Measurements from ENCODE around the gene COBL. TPM values are rescaled to one million over a fixed set of nuclear protein-coding genes. Genes with fewer than 3 reads are reported as not detected.

COBL gene
- total RNA-seq, 4 donors from 2014 or later: 5.9 to 21.3 (median 7.8) TPM

DNA sequence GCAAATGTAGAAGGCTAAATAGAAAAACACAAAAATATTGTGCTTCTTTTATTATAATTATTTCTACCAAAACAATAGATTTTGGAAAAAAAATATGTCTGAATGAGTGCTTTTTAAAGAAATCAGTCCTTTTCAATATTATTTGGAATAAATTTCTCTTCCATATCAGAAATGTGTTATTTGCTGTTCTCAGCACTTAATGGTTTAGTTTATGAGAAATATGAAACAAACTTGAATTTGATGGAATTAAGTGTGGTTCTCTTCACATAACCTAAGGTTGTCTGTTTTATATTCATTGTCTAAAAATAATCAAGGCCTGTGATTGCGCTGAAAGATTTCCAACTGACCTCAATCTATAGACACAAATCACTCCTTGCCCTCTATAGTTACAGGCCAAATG is 203.0 kb downstream of the COBL start:
- H3K4me3 ChIP-seq: no peak overlapping the region
- H3K4me1 ChIP-seq: no peaks in the 10 kb centered on the region
- H3K36me3 ChIP-seq: no peaks in the 10 kb centered on the region
- H3K9me3 ChIP-seq: no peaks in the 10 kb centered on the region
- no peaks in the 10 kb centered on the region for H3K27me3 ChIP-seq
- intact Hi-C loops (cut with DNase I): no loop called here
- WGBS, 2 donors: 91 to 100% methylated on average over 1 of the region's 1 CpG
- TF ChIP-seq, protein P1, sequence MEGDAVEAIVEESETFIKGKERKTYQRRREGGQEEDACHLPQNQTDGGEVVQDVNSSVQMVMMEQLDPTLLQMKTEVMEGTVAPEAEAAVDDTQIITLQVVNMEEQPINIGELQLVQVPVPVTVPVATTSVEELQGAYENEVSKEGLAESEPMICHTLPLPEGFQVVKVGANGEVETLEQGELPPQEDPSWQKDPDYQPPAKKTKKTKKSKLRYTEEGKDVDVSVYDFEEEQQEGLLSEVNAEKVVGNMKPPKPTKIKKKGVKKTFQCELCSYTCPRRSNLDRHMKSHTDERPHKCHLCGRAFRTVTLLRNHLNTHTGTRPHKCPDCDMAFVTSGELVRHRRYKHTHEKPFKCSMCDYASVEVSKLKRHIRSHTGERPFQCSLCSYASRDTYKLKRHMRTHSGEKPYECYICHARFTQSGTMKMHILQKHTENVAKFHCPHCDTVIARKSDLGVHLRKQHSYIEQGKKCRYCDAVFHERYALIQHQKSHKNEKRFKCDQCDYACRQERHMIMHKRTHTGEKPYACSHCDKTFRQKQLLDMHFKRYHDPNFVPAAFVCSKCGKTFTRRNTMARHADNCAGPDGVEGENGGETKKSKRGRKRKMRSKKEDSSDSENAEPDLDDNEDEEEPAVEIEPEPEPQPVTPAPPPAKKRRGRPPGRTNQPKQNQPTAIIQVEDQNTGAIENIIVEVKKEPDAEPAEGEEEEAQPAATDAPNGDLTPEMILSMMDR (IDR thresholded peaks at IDR 0.05): no peak
- TF ChIP-seq POLR2A (IDR thresholded peaks at IDR 0.05): no peak
- no peak for DNase-seq
- H3K27ac ChIP-seq: no peak overlapping the region

DNA sequence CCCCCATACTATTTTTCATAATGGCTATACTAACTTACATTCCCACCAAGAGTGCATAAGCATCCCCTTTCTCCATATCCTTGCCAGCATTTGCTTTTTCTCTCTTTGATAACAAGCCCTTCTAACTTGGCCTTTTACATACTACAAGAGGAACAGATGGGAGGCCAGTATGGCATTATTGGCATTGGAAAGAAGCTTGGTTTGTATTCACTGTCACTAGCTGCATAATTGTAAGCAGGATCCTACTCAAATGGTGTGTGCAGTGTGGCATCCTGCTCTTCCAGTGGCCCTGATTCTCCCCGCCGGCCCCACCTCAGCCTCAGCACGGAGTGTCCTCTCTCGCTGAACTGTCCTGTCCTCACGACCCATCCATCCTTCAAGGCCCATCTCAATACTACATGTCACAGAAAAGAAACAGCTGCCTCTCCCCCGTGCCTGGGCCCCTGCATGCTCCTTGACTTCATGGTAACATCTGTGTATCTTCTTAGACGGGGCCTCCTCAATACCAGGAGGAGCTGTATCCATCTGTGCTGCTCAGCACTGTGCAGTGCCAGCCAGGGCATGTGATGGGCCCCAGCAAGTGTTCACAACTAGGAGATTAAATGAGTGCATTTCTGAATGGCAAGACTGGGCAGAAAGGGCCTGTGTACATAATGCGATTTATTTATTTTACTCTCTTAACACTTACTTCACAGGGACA is 205.2 kb downstream of the COBL start:
- no peaks in the 10 kb centered on the region for H3K9me3 ChIP-seq
- intact Hi-C loops (cut with DNase I): no loop called here
- no peaks in the 10 kb centered on the region for H3K36me3 ChIP-seq
- H3K27me3 ChIP-seq: no peaks in the 10 kb centered on the region
- no peak for DNase-seq
- no peaks in the 10 kb centered on the region for H3K4me1 ChIP-seq
- TF ChIP-seq, protein P1 (IDR thresholded peaks at IDR 0.05): no peak
- TF ChIP-seq POLR2A (IDR thresholded peaks at IDR 0.05): no peak
- WGBS, 2 donors: 50 to 75% methylated on average over 7 of the region's 8 CpGs
- H3K27ac ChIP-seq: no peak overlapping the region
- no peak overlapping the region for H3K4me3 ChIP-seq

DNA sequence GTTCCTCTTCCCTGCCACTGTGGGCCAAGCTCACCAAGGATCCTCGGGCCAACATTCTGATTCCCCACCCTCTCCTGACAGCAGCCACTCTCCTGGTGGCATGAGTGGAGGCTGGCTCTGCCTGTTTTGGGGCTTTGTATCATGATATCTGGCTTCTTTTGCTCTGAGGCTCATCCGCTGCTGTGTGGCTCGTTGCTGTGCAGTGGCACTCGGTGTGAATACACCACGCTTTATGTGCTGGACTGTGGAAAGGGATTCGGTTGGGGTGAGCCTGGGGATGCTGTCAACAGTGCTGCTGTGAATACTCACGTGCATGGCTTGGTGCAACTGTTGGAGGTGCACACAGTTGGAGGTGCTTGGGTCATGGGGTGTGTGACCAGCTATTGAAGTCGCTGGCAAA is 208.5 kb downstream of the COBL start:
- TF ChIP-seq, protein P1 (IDR thresholded peaks at IDR 0.05): no peak
- TF ChIP-seq POLR2A (IDR thresholded peaks at IDR 0.05): no peak
- H3K4me3 ChIP-seq: no peak overlapping the region
- intact Hi-C loops (cut with DNase I): no loop called here
- 81 to 83% methylated on average over 8 of the region's 8 CpGs for WGBS, 2 donors
- H3K4me1 ChIP-seq: no peaks in the 10 kb centered on the region
- no peak for DNase-seq
- no peaks in the 10 kb centered on the region for H3K9me3 ChIP-seq
- no peak overlapping the region for H3K27ac ChIP-seq
- no peaks in the 10 kb centered on the region for H3K36me3 ChIP-seq
- no peaks in the 10 kb centered on the region for H3K27me3 ChIP-seq

DNA sequence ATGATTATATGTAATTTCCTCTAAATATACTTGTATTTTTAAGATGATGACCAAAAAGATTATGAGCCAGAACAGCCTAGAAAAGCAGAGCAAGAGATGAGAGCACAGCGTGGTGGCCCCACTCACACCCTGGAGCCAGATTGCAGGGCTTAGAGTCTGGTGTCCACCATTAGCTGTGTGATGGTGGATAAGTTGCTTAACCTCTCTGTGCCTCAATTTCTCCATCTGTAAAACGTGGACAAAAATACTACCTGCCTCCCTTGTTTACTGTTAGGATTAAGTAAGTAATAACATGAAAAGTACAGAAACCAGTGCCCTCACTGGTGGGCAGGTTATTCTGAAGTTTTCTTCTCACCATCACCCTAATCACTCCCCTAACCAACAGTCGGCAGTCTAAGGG is 212.3 kb downstream of the COBL start:
- Histone ChIP-seq H3K4me1 (no peaks in the 10 kb centered on the region), H3K36me3 (no peaks in the 10 kb centered on the region), H3K27ac (no peak overlapping the region), H3K9me3 (no peaks in the 10 kb centered on the region), H3K4me3 (no peak overlapping the region), H3K27me3 (no peaks in the 10 kb centered on the region)
- DNase-seq: no peak
- WGBS, 2 donors: 51 to 79% methylated on average over 3 of the region's 3 CpGs
- TF ChIP-seq POLR2A (IDR thresholded peaks at IDR 0.05): no peak
- TF ChIP-seq, protein P1 (IDR thresholded peaks at IDR 0.05): no peak
- intact Hi-C loops (cut with DNase I): no loop called here

DNA sequence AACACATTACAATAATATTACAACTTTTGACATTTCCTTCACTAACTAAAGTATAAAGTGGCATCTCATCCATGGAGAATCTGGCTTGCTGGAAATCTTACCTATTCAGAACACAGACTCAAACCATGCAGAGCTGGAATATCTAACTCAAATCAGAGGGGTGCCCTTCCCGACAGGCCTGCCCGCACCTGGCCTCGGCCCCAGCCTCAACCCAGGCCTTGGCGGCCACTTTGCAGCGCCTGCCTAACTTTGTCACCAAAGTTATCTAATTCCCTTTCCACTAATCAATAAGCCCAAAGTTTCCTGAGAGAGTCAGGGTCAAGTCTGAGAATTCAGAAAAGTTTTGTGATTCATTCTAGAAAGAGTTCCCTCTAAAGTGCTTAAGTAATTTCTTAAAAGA is 212.9 kb downstream of the COBL start:
- Histone ChIP-seq H3K9me3 (no peaks in the 10 kb centered on the region), H3K36me3 (no peaks in the 10 kb centered on the region), H3K27me3 (no peaks in the 10 kb centered on the region), H3K4me3 (no peak overlapping the region), H3K4me1 (no peaks in the 10 kb centered on the region), H3K27ac (no peak overlapping the region)
- intact Hi-C loops (cut with DNase I): no loop called here
- 96 to 98% methylated on average over 5 of the region's 5 CpGs for WGBS, 2 donors
- DNase-seq: no peak
- TF ChIP-seq, protein P1 (IDR thresholded peaks at IDR 0.05): no peak
- TF ChIP-seq POLR2A (IDR thresholded peaks at IDR 0.05): no peak
